Measurements from ENCODE around the gene CZIB.

The CZIB gene

DNA sequence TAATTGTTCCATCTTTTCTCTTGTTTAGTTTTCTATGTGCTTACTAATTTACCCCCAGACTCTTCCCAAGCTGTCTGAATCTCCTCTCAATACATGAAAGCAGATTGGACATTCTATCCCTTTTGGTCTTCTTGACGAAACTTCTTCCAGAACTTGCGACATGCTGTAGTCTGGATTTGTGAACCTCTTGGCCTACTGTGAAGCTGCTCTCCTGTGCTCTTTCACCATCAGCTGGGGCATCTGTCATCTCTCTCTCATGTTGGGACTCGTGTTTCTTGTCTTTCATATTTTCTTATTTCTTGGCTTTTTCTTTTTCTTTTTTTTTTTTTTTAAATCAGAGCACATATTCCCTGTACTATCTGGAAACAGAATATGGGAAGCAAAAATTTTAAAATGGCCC is 17.0 kb downstream of the CZIB start:
- DNase-seq (ENCODE audit: low spot score) = no peak
- no peak overlapping the region for H3K27ac ChIP-seq
- ChIA-PET CTCF (interaction anchor here (0.8 to 1.2 kb wide), 2 partner anchors 12 to 120 kb away, joined by 3 to 4 read pairs; no protein-coding TSS in a partner anchor), POLR2A (ENCODE audit: low non-redundant PET) (no interaction called here)
- no peak for TF ChIP-seq CTCF (conservative IDR thresholded peaks at IDR 0.05; ENCODE audit: low read depth)

DNA sequence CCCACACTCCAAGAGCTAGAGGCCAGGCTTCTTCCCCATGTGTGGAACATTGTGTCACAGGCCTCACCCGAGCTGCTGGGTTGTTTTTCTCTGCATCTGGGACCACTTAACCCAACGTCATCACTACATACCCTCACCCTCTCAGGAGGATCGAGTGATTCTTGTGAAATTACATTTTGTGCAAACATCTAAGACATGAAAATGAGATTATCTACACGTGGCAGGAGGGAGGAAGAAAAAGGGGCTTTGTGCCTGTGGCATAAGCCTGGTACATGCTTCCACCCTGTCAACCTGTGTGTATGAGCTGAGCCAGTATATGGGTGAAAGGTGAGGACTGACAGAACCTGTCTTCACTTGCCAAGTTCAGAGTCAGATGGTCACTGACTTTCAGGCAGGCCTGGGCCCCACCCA is 22.2 kb downstream of the CZIB start:
- POLR2A ChIA-PET (ENCODE audit: low non-redundant PET) = no interaction called here

DNA sequence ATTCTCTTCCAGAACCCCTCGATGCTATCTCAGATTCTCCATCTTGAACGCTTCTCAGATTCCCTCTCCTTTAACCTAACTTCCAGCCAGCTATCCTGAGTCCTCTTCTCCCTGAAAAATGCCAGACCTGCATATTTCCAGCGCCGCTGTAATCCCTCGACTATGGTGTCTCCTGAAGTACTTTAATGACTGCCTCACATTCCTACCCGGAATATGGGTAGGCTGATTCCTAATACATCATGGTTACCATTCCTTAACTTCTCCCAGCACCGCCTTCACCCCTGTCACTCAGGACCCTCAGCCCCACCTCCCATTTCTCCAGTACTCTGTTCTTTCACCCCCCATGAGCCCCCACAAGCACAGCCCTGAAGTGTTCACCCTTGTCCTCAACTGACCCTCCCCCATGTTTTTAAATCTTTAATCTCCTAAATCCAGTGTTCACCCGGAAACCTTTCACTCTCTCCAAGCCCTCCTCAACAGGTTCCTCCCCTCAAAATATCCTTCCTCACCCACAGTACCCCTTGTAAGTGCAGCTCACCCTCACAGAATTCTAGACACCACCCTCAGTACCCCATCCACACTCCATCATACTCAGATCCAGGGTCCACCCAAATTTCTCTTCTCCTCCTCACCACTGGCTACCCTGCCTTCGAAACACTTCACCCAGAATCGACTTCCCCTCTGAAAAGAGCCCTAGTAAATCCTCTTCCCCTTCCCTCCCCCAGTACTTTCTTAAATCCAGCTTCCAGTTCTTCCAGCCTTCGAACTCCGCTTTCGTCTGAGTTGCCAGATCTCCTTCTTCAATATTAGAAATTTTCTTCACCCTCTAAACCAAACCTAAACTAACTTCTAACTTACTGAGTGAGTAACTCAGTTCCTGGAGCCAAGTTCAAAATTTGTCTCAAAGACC is 22.9 kb downstream of the CZIB start:
- DNase-seq (ENCODE audit: low spot score) = no peak
- peak overlapping the region; percentile 85 for H3K27ac ChIP-seq
- CTCF ChIA-PET = interaction anchor here (0.6 to 0.7 kb wide), 2 partner anchors 49 to 686 kb away, joined by 3 to 4 read pairs; no protein-coding TSS in a partner anchor
- TF ChIP-seq CTCF (conservative IDR thresholded peaks at IDR 0.05; ENCODE audit: low read depth) = no peak
- POLR2A ChIA-PET (ENCODE audit: low non-redundant PET) = no interaction called here

More for the DNA sequence above, 22.2 kb downstream of the CZIB start:
- DNase-seq (ENCODE audit: low spot score) = no peak
- no peak for TF ChIP-seq CTCF (conservative IDR thresholded peaks at IDR 0.05; ENCODE audit: low read depth)
- H3K27ac ChIP-seq = peak overlapping the region; percentile 85
- CTCF ChIA-PET = interaction anchor here (0.6 to 0.7 kb wide), 2 partner anchors 49 to 687 kb away, joined by 3 to 4 read pairs; no protein-coding TSS in a partner anchor

DNA sequence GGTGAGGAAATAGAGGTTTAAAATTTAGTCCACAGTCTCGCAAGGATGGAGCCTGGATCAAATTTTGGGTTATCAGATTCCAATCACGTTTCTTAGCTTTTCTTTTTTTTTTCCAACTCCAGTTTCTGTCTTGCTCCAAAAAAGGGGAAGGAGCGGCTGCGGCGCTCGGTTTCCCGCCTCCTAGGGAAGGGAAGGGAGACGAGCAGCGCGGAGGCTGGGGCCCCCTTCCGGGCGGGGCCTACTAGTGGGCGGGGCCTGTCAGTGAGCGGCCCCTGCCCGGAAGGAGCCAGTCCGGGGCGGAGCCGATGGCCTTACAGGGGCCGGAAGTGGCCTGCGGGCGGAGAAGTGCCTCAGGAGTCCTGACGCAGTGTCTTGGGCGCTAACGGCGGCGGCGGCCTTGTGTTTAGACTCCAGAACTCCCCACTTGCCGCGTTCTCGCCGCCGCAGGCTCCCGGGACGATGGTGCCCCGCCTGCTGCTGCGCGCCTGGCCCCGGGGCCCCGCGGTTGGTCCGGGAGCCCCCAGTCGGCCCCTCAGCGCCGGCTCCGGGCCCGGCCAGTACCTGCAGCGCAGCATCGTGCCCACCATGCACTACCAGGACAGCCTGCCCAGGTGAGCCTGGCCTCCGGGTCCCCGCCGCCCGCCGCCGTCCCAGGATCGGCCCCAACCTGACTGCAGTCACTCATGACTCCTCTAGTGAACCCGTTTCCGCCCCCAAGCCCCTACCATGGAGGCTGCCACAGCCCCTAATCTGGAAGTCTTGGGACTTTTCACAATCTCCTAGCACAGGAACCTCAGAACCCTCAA is 23.7 kb downstream of the CZIB start, which contains the start of gene CPT2:
Gene CPT2, plus strand, starts transcription at position 340 of the 806 bp plus-strand sequence. Its CDS starts 120 bp downstream, at position 460.
- no peak for TF ChIP-seq CTCF (conservative IDR thresholded peaks at IDR 0.05; ENCODE audit: low read depth)
- CTCF ChIA-PET = interaction anchor here (1.0 kb wide), 2 partner anchors 9 to 11 kb away, joined by 4 to 5 read pairs; no protein-coding TSS in a partner anchor
- H3K27ac ChIP-seq = peak within 1 kb of the TSS; percentile 85
- peak; percentile 96 for DNase-seq (ENCODE audit: low spot score)
- POLR2A ChIA-PET (ENCODE audit: low non-redundant PET) = no interaction called here

- no peak for TF ChIP-seq CTCF (conservative IDR thresholded peaks at IDR 0.05; ENCODE audit: low read depth)
- CTCF ChIA-PET = interaction anchor here (1.0 kb wide), 2 partner anchors 9 to 10 kb away, joined by 4 to 5 read pairs; no protein-coding TSS in a partner anchor
- POLR2A ChIA-PET (ENCODE audit: low non-redundant PET) = no interaction called here
- peak overlapping the region; percentile 85 for H3K27ac ChIP-seq
- no peak for DNase-seq (ENCODE audit: low spot score)
Measured at GRCh38 chr1:53196017-53196484, 24.4 kb downstream of the CZIB start.

Measured in RWPE1 (cell line).